Cortex of kidney (tissue), 1 donor: ENCODE measurements around the gene E2F1.

Source experiments
- DNase-seq: peaks from one replicate; lab custom pipeline; 2025; lab: John Stamatoyannopoulos, UW

Gene E2F1

DNA sequence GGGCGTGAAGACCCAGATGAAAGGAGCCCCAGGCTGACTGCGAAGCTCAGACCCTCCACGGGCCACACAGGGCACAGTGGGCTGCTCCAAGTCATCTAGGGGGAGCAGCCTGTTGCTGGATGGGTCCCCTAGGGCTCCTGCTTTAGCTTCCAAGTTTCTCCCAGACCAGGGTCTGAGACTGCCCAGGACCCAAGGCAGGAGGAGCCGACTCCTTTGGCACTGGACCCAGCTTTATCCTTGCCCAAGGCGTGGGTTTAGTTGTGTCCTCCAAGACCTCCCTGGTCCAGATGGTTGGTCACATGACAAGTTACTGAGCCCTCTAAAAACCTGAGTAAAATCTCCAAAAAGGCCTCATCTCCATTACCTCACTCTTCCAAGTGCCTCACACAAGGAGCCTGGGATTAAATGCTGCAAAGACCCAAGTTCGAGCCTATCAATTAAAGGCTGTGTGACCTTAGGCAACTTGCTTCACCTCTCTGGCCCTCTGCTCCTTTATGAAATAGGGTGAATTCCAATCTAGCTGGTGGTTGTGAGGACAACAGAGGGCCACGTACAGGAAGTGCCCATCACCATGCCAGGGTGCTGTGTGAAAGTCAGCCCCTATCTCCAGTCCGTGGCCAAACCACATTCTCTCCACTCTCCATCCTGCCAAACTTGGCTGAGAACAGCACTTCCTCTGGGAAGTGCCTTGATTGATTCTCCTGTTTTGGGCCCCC, 14.5 kb downstream of the E2F1 start:
- no peak for DNase-seq

DNA sequence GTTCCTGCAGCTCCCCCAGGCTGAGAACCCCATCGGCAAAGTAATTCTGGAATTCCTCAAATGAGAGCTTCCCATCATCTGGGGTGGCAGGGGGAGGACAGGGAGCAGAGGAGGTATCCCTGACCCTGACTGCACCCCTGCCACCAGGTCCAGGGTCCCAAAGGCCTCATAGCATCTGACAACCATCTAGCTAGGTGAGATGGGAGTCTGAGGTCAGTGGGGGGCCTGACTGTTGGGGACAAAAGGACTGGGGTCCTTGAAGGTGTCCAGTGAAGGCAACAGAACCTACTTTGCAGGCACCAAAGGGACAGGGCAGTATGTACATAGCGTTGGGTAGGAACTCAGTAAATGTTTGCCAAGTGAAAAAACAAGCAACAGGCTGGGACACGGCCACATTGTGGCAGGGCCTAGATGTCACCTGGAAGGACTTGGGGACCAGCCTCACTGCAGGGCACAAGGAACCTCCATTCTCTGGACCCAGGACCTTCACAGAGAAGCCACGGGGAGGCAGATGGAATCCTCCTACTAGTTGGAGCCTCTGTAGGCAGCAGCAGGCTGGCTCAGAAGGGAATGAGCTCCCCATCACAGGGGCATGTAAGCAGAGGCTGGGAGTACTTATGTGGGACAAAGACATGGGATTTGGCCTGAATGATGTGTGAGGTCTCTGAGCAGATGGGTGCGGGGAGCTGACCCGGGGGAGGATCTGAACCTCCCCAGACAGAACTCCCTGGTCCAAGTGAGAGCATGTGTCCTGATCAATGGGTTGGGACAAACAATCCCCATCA, 15.3 kb downstream of the E2F1 start:
- DNase-seq: no peak

- no peak for DNase-seq
These were observed 16.1 kb downstream of the E2F1 start for GRCh38 chr20:33669873-33670640.

DNA sequence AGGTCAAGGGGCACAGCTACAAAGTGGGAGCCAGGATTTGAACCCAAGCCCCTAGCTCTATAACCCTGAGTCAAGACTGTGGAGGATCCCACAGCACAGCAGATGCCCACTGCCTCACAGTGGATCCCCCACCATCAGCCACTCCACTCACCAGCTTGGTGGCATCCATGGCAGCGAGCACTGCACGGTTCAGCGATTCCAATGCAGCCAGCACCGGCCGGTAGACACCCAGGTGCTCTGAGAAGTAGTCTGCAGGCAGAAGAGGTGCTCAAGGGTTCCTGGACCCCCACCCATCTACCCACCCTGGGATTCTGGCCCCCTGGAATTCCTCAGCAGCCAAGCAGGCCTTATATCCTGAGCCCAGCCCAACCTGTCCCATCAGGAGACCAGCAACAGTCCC, 17.0 kb downstream of the E2F1 start:
- no peak for DNase-seq

GRCh38 chr20:33668466-33669155, 17.6 kb downstream of the E2F1 start:
- no peak for DNase-seq

- DNase-seq: peak; percentile 61
These were observed 18.3 kb downstream of the E2F1 start for GRCh38 chr20:33667676-33668465.

GRCh38 chr20:33667245-33667675, 18.9 kb downstream of the E2F1 start:
- DNase-seq: no peak

- peak; percentile 27 for DNase-seq
These were observed 19.6 kb downstream of the E2F1 start, which contains the start of gene ACTL10 for GRCh38 chr20:33666293-33667244. TSS of gene ACTL10 (plus strand) at chr20:33666943. CDS start at chr20:33667498, 555 bp downstream.

- no peak for DNase-seq
These were observed 21.4 kb downstream of the E2F1 start for GRCh38 chr20:33664762-33665144.

DNA sequence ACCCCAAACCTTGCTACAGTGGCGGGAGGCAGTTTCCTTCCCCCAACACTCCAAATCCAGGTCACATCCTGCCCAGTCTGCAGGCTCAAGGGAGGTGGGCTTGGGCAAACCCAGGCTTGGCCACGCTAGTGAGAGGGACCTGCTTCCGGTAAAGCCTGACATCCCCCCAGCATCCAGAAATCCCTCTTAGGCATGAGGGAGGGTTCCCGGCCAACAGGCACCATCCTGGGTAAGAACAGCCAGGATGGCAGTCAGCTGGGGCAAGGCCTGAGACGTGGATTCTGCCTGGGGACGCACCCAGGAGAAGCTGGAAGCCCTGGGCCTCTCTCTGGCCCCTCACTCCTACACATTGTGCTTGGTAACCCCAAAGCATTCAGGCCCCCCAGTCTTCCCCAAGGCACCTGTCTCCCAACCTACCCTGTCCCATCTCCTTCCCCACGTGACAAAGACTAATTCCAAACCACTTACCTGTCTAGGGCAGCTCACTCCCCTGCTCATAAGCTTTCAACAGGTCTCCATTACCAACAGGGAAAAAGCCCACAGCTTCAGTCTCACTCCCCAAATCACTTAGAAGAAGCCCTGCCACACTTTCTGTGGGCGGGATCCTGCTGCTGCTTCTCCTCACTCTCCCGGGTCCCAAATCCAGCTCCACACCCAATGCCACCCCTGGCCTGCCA, 22.0 kb downstream of the E2F1 start:
- no peak for DNase-seq

DNA sequence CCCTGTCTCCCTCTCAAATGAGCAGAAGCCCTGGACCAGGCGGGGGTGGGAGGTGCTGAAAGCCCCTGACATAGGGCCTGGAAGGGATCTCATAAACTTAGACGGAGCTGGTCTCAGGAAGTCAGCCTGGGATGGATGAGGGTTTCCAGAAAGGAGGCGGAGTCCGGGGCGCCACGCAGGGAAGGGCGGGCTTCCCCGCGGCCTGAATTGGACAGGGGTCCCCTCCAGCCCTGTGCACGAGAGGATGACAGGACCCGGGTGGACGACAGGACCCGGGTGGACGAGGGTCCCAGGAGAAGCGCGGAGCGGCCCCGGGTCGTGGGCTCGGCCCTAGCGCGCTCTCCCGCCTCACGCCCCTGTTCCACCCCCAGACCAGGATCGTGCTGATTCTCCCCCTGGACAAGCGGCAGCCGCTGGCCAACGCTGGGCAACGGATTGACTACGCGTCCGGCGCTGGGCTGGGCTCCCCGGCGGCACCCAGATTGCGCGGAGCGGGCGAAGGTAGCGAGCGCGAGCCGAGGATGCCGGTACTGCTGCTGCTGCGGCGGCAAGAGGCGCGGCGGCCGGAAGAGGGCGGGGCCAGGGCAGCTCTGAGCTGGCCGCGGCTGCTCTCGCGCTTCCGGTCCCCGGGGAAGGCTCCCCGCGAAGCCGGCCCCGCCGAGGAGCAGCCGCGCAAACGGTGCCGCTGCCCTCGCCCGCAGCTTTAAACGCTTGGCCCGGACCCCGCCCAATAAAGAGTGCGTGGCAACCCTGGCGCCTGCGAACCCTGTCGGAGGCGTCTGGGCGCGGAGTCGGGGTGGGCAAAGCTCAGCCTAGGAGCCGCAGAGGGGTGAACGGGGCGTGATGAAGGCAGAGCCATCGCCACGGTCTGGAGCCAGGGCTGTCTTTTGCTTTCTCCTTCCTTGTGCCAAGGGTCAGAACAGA, 22.8 kb downstream of the E2F1 start:
- DNase-seq: peak; percentile 25

GRCh38 chr20:33662172-33662571, 24.0 kb downstream of the E2F1 start, which contains the start of gene C20orf144:
TSS of gene C20orf144 (plus strand) at chr20:33662327. CDS start at chr20:33662346, 19 bp downstream.
- no peak for DNase-seq

DNA sequence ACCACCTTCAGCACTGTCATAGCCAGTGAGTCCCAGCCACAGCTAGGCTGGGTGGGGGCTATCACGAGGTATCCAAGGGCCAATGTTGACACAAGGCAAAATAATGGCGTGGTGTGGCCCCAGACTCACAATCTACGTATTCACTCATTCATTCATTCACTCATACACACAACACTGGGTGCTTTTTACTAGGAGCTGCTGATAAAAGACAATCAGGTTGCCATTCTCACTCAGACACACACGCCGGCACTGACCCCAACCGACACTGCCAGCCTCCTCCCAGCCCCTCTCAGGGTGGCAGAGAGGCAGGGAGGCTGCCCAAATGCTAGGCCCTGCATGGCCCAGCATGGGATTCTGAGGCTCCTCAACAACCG, 25.5 kb downstream of the E2F1 start:
- DNase-seq: no peak

- DNase-seq: no peak
These were observed 26.0 kb downstream of the E2F1 start for GRCh38 chr20:33660035-33660684.

GRCh38 chr20:33659341-33660034, 26.7 kb downstream of the E2F1 start:
- DNase-seq: no peak

GRCh38 chr20:33658929-33659328, 27.3 kb downstream of the E2F1 start:
- DNase-seq: no peak

GRCh38 chr20:33658510-33658909, 27.7 kb downstream of the E2F1 start:
- no peak for DNase-seq
